ENCODE results near the gene COL23A1. TPM values are rescaled to one million over a fixed set of nuclear protein-coding genes. Genes with fewer than 3 reads are reported as not detected.
"Not testable (repeated sequence)": the region's sequence is repeated elsewhere in the genome, so short reads cannot be mapped to it uniquely, and the experiment has no call there.

The COL23A1 gene
- total and polyA plus RNA-seq, 2 experiments from 2014 or later, result 1.1 to 5.1 TPM

- H4K20me1 ChIP-seq (ENCODE audit: insufficient read depth, poor library complexity, severe bottlenecking), result no peaks in the 10 kb centered on the region
- no peaks in the 10 kb centered on the region for H3K4me1 ChIP-seq (ENCODE audit: insufficient read depth)
- DNase-seq (ENCODE audit: low spot score), result no peak
- no peaks in the 10 kb centered on the region for H3K79me2 ChIP-seq
- no peaks in the 10 kb centered on the region for H3K36me3 ChIP-seq (replicated peaks; ENCODE audit: insufficient read depth, low read depth)
- H3K9me3 ChIP-seq (ENCODE audit: low read depth), result no peaks in the 10 kb centered on the region
- no peak overlapping the region for H2AFZ ChIP-seq
- no peaks in the 10 kb centered on the region for H3K27me3 ChIP-seq
- WGBS (ENCODE audit: low lambda C conversion rate, missing lambda C conversion rate), result 87% methylated on average over 17 of the region's 19 CpGs
- no peaks in the 10 kb centered on the region for H3K9me2 ChIP-seq (replicated peaks; ENCODE audit: insufficient read depth)
- H3K4me2 ChIP-seq, result no peak overlapping the region
- H3K4me3 ChIP-seq, result no peak overlapping the region
- no peak overlapping the region for H3K27ac ChIP-seq
- TF ChIP-seq CTCF (IDR thresholded peaks at IDR 0.05; ENCODE audit: poor library complexity) (no peak), EZH2 (IDR thresholded peaks at IDR 0.05; ENCODE audit: borderline replicate concordance) (no peak), EZH2phosphoT487 (IDR thresholded peaks at IDR 0.05; ENCODE audit: low read depth, severe bottlenecking, unreplicated experiment) (no peak)
These were observed 333.4 kb downstream of the COL23A1 start for GRCh38 chr5:178256746-178257145.

GRCh38 chr5:178253632-178254031 is 336.6 kb downstream of the COL23A1 start:
- not testable (repeated sequence) for H3K9me2 ChIP-seq (replicated peaks; ENCODE audit: insufficient read depth); H3K27ac ChIP-seq; H3K9me3 ChIP-seq (ENCODE audit: low read depth); H3K79me2 ChIP-seq; DNase-seq (ENCODE audit: low spot score); H3K4me3 ChIP-seq; H3K27me3 ChIP-seq; H3K4me2 ChIP-seq; H2AFZ ChIP-seq; H4K20me1 ChIP-seq (ENCODE audit: insufficient read depth, poor library complexity, severe bottlenecking); H3K4me1 ChIP-seq (ENCODE audit: insufficient read depth); H3K36me3 ChIP-seq (replicated peaks; ENCODE audit: insufficient read depth, low read depth)
- WGBS (ENCODE audit: low lambda C conversion rate, missing lambda C conversion rate), result 94% methylated on average over 16 of the region's 18 CpGs

DNA sequence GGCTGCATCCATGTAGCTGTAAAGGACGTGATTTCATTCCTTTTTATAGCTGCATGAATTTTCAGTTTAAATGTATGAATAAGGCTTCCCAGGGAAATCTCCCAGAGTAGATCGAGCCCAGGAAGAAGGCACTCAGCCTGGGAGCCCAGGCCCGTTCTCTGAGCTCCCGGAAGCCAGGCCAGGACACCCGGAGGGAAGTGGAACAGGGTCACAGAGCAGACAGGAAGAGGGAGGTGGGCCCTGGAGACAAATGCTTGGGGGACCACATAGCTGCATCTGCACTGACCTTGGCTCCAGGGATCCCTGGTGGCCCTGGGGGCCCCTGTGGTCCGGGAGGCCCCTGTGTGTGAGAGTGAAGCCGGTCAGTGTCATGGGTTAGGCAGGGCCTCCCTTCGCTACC is 337.9 kb downstream of the COL23A1 start:
- H3K4me3 ChIP-seq, result no peak overlapping the region

GRCh38 chr5:178250263-178250662 is 339.9 kb downstream of the COL23A1 start:
- H3K27ac ChIP-seq, result no peak overlapping the region
- H3K9me3 ChIP-seq (ENCODE audit: low read depth), result no peaks in the 10 kb centered on the region
- no peak overlapping the region for H3K4me3 ChIP-seq
- H3K4me1 ChIP-seq (ENCODE audit: insufficient read depth), result no peaks in the 10 kb centered on the region
- H4K20me1 ChIP-seq (ENCODE audit: insufficient read depth, poor library complexity, severe bottlenecking), result no peaks in the 10 kb centered on the region
- H3K79me2 ChIP-seq, result no peaks in the 10 kb centered on the region
- H3K4me2 ChIP-seq, result no peak overlapping the region
- H3K36me3 ChIP-seq (replicated peaks; ENCODE audit: insufficient read depth, low read depth), result no peaks in the 10 kb centered on the region
- 76% methylated on average over 6 of the region's 6 CpGs for WGBS (ENCODE audit: low lambda C conversion rate, missing lambda C conversion rate)
- TF ChIP-seq CTCF (IDR thresholded peaks at IDR 0.05; ENCODE audit: poor library complexity), result no peak
- H2AFZ ChIP-seq, result no peak overlapping the region
- no peaks in the 10 kb centered on the region for H3K9me2 ChIP-seq (replicated peaks; ENCODE audit: insufficient read depth)
- no peaks in the 10 kb centered on the region for H3K27me3 ChIP-seq
- DNase-seq (ENCODE audit: low spot score), result no peak

More for the DNA sequence above, 337.9 kb downstream of the COL23A1 start:
- H3K27ac ChIP-seq, result no peak overlapping the region
- H3K36me3 ChIP-seq (replicated peaks; ENCODE audit: insufficient read depth, low read depth), result no peaks in the 10 kb centered on the region
- H4K20me1 ChIP-seq (ENCODE audit: insufficient read depth, poor library complexity, severe bottlenecking), result no peaks in the 10 kb centered on the region
- no peaks in the 10 kb centered on the region for H3K4me1 ChIP-seq (ENCODE audit: insufficient read depth)
- 80% methylated on average over 8 of the region's 8 CpGs for WGBS (ENCODE audit: low lambda C conversion rate, missing lambda C conversion rate)
- no peak overlapping the region for H2AFZ ChIP-seq
- no peaks in the 10 kb centered on the region for H3K79me2 ChIP-seq
- no peaks in the 10 kb centered on the region for H3K9me3 ChIP-seq (ENCODE audit: low read depth)
- H3K4me2 ChIP-seq, result no peak overlapping the region
- no peaks in the 10 kb centered on the region for H3K9me2 ChIP-seq (replicated peaks; ENCODE audit: insufficient read depth)
- TF ChIP-seq EZH2 (IDR thresholded peaks at IDR 0.05; ENCODE audit: borderline replicate concordance), result no peak
- TF ChIP-seq CTCF (IDR thresholded peaks at IDR 0.05; ENCODE audit: poor library complexity), result no peak
- TF ChIP-seq EZH2phosphoT487 (IDR thresholded peaks at IDR 0.05; ENCODE audit: low read depth, severe bottlenecking, unreplicated experiment), result no peak
- no peaks in the 10 kb centered on the region for H3K27me3 ChIP-seq
- DNase-seq (ENCODE audit: low spot score), result no peak

All from hepatocyte (in vitro differentiated cells).